PC-9 (cell line): ENCODE measurements around the gene CCER1.

Source experiments
- EZH2 ChIP-seq: fragments of 200-600 bp; sonication (generic); IDR thresholded peaks from 2 replicates; pipeline ENCODE4 v1.8.0; 2017; ENCODE audit warnings: antibody characterized with exemption, low read depth
- TF ChIP-seq, protein P1 (sequence below): fragments of 200-600 bp; sonication (generic); conservative IDR thresholded peaks from 2 replicates; pipeline ENCODE4 v1.6.1; 2017; ENCODE audit warnings: mixed run types, antibody characterized with exemption, mild to moderate bottlenecking, moderate library complexity

DNA sequence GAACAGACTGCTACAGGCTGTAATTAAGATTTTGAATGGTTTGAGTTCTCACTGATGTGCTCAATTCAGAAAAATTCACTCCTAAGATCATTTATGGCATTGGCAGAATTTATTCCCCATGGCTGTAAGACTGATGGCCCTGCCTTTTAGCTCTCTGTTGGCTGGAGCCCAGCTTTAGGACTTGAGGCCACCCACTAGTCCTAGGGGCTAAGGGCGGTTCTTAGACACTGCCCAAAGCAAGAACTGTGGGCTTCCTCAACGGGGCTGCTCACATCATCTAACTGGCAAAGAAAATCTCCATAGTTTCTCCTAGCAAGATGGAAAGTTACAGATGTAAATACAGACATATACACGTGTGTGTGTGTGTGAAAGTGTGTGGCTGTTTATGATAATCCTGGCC is 3.4 kb upstream of the CCER1 start:
- TF ChIP-seq, protein P1, sequence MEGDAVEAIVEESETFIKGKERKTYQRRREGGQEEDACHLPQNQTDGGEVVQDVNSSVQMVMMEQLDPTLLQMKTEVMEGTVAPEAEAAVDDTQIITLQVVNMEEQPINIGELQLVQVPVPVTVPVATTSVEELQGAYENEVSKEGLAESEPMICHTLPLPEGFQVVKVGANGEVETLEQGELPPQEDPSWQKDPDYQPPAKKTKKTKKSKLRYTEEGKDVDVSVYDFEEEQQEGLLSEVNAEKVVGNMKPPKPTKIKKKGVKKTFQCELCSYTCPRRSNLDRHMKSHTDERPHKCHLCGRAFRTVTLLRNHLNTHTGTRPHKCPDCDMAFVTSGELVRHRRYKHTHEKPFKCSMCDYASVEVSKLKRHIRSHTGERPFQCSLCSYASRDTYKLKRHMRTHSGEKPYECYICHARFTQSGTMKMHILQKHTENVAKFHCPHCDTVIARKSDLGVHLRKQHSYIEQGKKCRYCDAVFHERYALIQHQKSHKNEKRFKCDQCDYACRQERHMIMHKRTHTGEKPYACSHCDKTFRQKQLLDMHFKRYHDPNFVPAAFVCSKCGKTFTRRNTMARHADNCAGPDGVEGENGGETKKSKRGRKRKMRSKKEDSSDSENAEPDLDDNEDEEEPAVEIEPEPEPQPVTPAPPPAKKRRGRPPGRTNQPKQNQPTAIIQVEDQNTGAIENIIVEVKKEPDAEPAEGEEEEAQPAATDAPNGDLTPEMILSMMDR, result no peak
- no peak for TF ChIP-seq EZH2
